PFSK-1 (cell line): ENCODE data around the gene SLC39A3.

Source experiments
- POLR2AphosphoS5 ChIP-seq: IDR thresholded peaks from 2 replicates; pipeline ENCODE4 v1.6.1; 2012; ENCODE audit warnings: low read depth, mild to moderate bottlenecking, control low read depth, low read length, moderate library complexity
- TAF1 ChIP-seq: IDR thresholded peaks from 2 replicates; pipeline ENCODE4 v1.6.1; 2012; ENCODE audit warnings: low read length, control low read depth, borderline replicate concordance; ENCODE audit not compliant: insufficient read depth
- TF ChIP-seq, protein P1 (sequence below), 2 experiments: IDR thresholded peaks; 2 replicates each; pipeline versions ENCODE4 v1.6.1 to v1.8.0; 2011 to 2012; ENCODE audit warnings: low read depth in 2 of 2, low read length in 2 of 2, control low read depth in 1 of 2, inconsistent platforms in 1 of 2, mild to moderate bottlenecking in 1 of 2, moderate library complexity in 1 of 2; ENCODE audit not compliant: insufficient read depth in 1 of 2

DNA sequence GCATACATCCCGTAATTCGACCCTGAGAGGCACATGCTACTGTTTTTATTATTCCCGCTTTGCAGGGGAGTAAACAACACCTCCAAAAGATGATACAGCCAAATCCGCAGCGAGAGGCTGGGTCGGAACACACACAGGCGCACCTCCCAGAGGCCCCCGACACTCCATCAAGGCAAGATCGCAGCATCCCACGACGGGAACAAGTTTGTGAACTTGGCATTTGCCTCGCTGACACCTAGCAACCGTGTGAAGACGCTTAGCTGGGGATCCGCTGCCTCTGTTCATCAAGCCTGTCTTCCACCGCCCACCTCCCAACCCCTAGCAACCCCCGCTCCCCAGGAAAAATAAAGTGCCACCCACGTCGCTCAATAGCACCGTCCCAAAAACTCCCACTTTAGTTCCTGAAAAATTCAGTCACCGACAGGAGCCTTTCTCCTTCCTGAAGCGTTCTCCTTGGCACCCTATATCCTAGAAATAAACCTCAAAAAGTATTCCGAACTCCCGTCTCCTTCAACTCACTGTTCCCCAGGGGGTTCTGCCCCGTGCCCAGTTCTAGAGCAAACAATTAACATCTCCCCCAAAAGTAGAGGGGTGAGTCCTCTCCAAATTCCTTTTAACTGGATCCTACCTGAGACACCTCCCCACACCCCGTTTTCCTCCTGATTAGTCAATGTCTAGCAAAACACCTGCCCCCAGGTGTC is 39.0 kb downstream of the SLC39A3 start:
- TF ChIP-seq POLR2AphosphoS5 (no peak), TAF1 (no peak)
- TF ChIP-seq, protein P1, sequence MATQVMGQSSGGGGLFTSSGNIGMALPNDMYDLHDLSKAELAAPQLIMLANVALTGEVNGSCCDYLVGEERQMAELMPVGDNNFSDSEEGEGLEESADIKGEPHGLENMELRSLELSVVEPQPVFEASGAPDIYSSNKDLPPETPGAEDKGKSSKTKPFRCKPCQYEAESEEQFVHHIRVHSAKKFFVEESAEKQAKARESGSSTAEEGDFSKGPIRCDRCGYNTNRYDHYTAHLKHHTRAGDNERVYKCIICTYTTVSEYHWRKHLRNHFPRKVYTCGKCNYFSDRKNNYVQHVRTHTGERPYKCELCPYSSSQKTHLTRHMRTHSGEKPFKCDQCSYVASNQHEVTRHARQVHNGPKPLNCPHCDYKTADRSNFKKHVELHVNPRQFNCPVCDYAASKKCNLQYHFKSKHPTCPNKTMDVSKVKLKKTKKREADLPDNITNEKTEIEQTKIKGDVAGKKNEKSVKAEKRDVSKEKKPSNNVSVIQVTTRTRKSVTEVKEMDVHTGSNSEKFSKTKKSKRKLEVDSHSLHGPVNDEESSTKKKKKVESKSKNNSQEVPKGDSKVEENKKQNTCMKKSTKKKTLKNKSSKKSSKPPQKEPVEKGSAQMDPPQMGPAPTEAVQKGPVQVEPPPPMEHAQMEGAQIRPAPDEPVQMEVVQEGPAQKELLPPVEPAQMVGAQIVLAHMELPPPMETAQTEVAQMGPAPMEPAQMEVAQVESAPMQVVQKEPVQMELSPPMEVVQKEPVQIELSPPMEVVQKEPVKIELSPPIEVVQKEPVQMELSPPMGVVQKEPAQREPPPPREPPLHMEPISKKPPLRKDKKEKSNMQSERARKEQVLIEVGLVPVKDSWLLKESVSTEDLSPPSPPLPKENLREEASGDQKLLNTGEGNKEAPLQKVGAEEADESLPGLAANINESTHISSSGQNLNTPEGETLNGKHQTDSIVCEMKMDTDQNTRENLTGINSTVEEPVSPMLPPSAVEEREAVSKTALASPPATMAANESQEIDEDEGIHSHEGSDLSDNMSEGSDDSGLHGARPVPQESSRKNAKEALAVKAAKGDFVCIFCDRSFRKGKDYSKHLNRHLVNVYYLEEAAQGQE (IDR thresholded peaks at IDR 0.05; ENCODE audit: insufficient read depth in 1 of 2, low read depth in 2 of 2, low read length in 2 of 2): no peak
